CD1c-positive myeloid dendritic cell (primary cell): ENCODE results near the gene BCAS1.

Experiments
- DNase-seq: peaks from one replicate; pipeline ENCODE4 v3.0.0-alpha.2; 2016; ENCODE audit errors: extremely low spot score

Gene BCAS1

DNA sequence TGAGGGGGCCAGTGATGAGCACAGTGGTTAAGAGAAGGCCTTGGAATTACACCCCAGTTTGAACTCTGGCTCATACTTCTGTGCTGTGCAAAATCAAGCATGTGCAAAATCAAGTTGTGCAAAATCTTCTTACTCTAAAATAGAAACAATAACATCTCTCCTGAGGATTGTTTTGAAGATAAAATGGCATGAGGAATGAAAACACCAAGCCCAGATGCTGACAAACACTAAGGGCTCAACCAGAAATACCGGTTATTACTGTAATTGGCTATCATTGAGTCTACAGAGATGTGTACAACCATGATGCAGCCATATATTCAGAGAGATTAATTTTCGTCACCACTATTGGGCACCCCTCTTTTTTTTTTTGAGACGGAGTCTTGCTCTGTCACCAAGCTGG lies 5.9 kb upstream of the BCAS1 start:
- DNase-seq: no peak

DNA sequence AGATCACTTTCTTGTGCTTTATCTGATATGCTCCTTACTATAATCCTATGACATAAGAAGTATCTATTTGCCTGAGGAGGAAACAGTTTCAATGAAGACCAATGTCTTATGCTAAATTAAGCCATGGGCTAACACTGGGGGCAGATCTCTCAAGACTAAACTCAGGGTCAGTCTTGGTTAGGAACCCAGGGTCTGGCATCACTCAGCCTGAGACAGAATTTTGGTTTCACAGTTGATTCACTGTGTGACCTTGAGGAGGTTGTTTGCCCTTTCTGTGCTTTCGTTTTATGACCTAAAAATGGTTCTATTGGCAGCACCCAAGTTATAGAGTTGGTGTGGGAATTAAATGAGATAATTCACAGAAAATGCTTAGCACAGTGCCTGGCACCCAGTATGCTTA lies 4.9 kb upstream of the BCAS1 start:
- DNase-seq: no peak

DNA sequence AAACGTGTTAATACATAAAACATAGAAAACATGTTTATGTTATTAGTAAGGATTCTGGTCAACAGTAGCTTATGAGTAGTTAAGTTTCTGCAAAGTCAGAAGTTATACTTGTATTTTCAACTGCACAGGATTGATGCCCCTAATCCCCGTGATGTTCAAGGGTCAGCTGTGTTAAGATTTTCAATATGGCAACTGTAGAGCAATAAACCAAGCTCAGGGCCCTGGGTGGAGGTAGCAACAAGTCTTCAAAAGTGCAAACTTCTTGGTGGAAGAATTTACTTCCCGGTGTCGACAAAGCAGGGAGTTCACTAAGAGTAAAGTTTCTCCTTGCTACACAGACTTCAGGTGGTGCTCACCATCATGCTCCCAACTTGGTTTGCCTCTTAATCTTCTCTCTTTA lies 4.1 kb upstream of the BCAS1 start:
- DNase-seq: no peak

DNA sequence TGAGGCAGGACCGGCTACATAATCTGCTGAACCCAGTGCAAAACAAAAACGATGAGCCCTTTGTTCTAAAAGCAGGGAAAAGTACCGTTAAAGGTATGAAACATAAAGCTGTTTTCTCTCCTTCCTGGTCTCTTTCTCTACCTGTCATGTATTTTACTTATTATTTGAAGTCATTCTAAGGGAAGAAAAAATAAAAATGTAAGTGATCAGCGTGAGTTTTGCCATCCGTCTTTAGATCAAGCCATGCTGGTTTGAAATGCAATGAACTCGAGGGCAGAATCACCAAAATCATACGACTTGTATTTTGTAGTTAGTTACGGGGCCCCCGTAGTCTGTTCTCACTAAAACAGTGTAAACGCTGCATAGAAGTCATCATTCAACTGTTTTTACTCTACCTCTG lies 2.9 kb upstream of the BCAS1 start:
- no peak for DNase-seq

GRCh38 chr20:54069501-54069971 lies 858 bp downstream of the BCAS1 start:
- DNase-seq: no peak

- no peak for DNase-seq
Observed at GRCh38 chr20:54068966-54069365, 1.4 kb downstream of the BCAS1 start.

- no peak for DNase-seq
Observed at GRCh38 chr20:54068495-54068894, 1.9 kb downstream of the BCAS1 start.

GRCh38 chr20:54067606-54068174 lies 2.7 kb downstream of the BCAS1 start:
- no peak for DNase-seq

DNA sequence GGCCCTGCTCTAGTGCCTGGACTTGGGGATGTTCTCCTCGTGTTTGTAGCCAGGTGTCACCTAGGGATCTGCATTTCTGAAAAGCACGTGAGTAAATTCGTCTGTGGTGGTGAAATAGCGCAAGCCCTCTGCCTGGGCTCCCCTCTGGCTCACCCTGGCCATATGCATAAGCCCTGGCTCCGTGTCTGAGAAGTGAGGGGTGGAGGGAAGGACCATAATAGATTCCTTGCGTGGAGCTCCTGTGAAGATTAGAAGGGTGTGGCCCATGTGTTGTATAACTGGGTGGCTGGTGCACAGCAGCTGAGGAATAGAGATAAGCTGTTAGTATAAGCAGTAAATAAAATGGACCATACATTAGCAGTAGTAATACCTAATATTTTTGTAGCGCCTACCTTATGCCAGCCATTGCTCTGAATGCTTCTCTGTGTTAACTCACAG lies 4.8 kb downstream of the BCAS1 start:
- DNase-seq: no peak

DNA sequence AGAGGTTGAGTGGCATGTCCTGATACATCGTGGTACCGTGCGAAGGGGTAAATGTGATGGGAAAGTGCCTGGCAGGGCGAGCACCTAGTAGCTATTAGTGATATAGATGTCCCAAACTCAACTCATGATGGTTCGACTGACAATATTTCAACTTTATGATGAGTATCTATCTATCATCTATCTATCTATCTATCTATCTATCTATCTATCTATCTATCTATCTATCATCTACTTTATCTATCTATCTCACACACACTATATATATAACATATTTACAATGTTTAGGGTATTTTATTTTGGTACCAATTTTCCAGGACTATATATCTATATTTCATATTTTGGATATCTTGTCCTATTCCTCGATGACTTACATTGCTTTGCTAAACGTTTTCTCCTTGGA lies 5.5 kb downstream of the BCAS1 start:
- no peak for DNase-seq

GRCh38 chr20:54063992-54064676 lies 6.3 kb downstream of the BCAS1 start:
- no peak for DNase-seq

DNA sequence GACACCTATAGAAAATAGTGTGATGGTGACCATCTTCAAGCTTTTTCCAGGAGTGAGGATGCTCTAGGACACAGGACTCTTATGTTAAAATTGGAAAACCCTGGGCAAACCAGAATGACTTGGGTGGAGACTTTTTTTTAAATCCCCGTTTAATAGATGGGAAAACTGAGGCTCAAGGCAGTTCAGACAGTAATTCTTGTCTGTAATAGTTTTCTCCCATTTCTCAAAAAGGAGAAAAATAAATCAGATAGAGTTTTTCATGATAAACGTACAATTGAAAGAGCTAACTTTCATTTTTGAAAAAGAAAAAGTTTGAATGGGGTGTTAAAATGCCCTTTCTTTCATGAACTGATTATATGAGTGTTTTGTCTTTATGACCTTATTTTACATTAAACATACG lies 6.8 kb downstream of the BCAS1 start:
- DNase-seq: no peak

DNA sequence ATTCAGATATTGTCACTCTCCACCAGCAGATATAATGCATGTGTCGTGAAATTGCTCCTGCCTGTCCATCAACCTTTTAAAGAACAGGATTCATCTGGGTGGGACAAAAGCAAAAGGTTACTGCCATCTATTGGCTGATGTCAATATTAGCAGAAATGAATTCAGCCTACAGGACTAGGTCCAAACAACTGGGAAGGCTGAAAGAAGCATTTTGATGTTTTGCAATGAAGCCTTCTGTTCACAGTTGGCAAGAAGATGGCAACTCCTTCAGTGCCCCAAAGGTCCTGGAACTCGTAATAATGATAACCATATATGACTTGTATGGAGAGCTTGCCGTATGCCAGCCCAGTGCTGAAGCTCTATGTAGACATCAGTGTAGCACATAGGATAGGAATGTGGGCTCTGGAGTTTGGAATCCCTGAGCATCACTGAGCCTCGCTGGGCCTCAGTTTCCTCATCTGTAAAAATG lies 7.5 kb downstream of the BCAS1 start:
- peak; percentile 56 for DNase-seq

GRCh38 chr20:54061101-54061881 lies 9.1 kb downstream of the BCAS1 start:
- DNase-seq: no peak

DNA sequence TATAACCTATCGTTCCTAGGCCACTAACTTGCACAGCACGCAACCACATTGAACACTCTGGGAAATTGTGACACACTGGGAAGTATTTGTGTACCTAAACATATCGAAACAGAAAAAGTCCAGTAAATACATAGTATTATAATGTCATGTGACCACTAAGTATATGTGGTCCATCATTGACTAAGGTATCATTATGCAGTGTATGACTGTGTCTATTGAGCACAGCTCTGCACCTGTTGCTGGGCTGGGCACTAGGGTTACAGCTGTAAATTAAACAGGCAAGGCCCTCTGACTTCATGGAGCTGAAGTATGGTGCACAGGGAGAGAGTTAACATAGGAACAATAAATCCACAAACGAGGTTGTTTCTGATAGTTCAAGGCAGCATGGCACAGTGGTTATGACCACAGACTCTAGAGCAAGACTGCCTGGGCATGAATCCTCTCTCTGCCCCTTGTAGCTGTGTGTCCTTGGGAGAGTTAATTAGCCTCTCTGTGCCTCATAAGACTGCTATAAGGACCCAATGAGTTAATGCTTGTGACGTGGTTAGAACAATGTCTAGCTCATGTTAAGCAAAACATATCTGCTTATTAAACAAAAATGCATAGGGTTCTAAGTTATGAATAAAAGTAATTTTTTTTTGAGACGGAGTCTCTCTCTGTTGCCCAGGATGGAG lies 10.6 kb downstream of the BCAS1 start:
- no peak for DNase-seq

- no peak for DNase-seq
Observed at GRCh38 chr20:54058420-54059139, 11.8 kb downstream of the BCAS1 start.

- DNase-seq: no peak
Observed at GRCh38 chr20:54056762-54057639, 13.4 kb downstream of the BCAS1 start.

GRCh38 chr20:54054516-54054915 lies 15.9 kb downstream of the BCAS1 start:
- DNase-seq: no peak

GRCh38 chr20:54051068-54051467 lies 19.3 kb downstream of the BCAS1 start:
- DNase-seq: no peak

DNA sequence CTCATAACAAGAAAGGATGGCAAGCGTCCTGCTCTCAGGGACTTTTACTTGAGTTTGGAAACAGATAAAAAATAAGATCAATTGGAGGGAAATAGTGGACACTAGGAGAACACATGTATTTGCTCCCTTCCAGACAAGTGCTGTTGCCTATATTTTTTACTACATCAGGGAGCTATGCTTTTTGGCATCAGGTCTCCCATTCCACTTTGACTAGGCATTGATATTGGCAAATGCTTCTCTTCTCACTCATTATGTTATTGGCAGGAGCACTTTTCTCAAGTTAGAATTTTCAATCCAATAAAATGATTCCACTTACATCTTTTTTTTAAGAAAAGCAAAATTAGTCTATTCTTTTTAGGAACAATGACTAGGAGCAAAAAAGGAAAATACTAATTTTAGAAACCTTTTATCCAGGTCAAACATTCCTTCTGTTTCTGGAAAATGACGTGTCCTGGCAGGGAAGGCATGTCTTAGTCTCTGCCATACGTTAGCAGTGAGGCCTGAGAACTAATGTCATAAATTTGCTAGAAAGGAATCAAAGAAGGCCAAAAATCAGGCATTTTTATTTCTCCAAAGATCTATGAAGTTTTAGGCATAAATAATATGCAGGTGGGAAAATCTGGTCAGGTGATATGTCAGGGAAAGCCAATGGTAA lies 21.4 kb downstream of the BCAS1 start:
- no peak for DNase-seq
